Tibial artery (tissue), 4 donors: ENCODE data around the gene BDKRB1.

ENCODE experiments used
- DNase-seq, 2 donors: peaks; one replicate each; pipeline ENCODE4 v3.0.0-alpha.2; 2019
- H3K27ac ChIP-seq, 2 donors: fragments of 200-600 bp; sonication (generic) in 1 of 2; 1 replicate in 1 of 2; 2 replicates in 1 of 2; pipeline ENCODE4 v1.5.1; 2018 to 2019; ENCODE audit warnings: mild to moderate bottlenecking in 1 of 2
- H3K27me3 ChIP-seq, 2 donors: fragments of 200-600 bp; sonication (generic) in 1 of 2; one replicate each; pipeline versions ENCODE4 v1.5.1 to v1.6.0; 2016 to 2019
- H3K36me3 ChIP-seq, 3 donors: fragments of 200-600 bp; sonication (generic) in 2 of 3; one replicate each; pipeline ENCODE4 v1.5.1; 2016 to 2019; ENCODE audit warnings: mild to moderate bottlenecking in 2 of 3
- H3K4me1 ChIP-seq, 4 donors: fragments of 200-600 bp; sonication (generic) in 2 of 4; 1 replicate in 3 of 4; 2 replicates in 1 of 4; pipeline ENCODE4 v1.5.1; 2016 to 2019
- H3K4me3 ChIP-seq, 2 donors: fragments of 200-600 bp; sonication (generic) in 1 of 2; 1 replicate in 1 of 2; 2 replicates in 1 of 2; pipeline ENCODE4 v1.5.1; 2018 to 2019; ENCODE audit warnings: mild to moderate bottlenecking in 2 of 2
- H3K9me3 ChIP-seq, 3 donors: fragments of 200-600 bp; sonication (generic) in 1 of 3; one replicate each; pipeline ENCODE4 v1.5.1; 2016 to 2019
- CTCF ChIP-seq, 2 experiments: fragments of 200-600 bp in 1 of 2; fragments of 450-650 bp in 1 of 2; IDR thresholded peaks; one replicate each; pipeline ENCODE4 v1.5.1; 2017 to 2019; ENCODE audit warnings: antibody characterized with exemption in 2 of 2, mild to moderate bottlenecking in 1 of 2, moderate library complexity in 1 of 2
- intact Hi-C: fragments of 100-400 bp; cut with DNase I; formaldehyde crosslinking; loops from one replicate; pipeline ENCODE4 v1.15.0; 2023; ENCODE audit warnings: low total_unique reads

BDKRB1 gene

GRCh38 chr14:96255501-96256366, at the start of gene BDKRB1:
Gene BDKRB1 (plus strand): TSS chr14:96256210. CDS start chr14:96263683, 7,473 bp downstream.
- no peaks in the 10 kb centered on the region for H3K36me3 ChIP-seq
- intact Hi-C loops = no loop called here
- no peak for TF ChIP-seq CTCF (IDR thresholded peaks at IDR 0.05)
- no peaks in the 10 kb centered on the region for H3K4me1 ChIP-seq
- no peak within 1 kb of the TSS for H3K27ac ChIP-seq
- H3K9me3 ChIP-seq = peaks cover 0 to 13% (median 11%) of the 10 kb centered on the region in 3 donors
- DNase-seq = no peak
- peaks cover 0 to 38% of the 10 kb centered on the region in 2 donors for H3K27me3 ChIP-seq
- H3K4me3 ChIP-seq = no peak within 1 kb of the TSS

GRCh38 chr14:96206461-96206860, 49.5 kb upstream of the BDKRB1 start:
- Histone ChIP-seq H3K27ac (no peak overlapping the region), H3K27me3 (peaks cover 0 to 61% of the 10 kb centered on the region in 2 donors), H3K9me3 (peaks cover 0 to 5% (median 3%) of the 10 kb centered on the region in 3 donors), H3K4me3 (no peak overlapping the region), H3K36me3 (peaks cover 0 to 4% (median 0%) of the 10 kb centered on the region in 3 donors), H3K4me1 (peaks cover 0 to 14% (median 10%) of the 10 kb centered on the region in 4 donors)
- no peak for TF ChIP-seq CTCF (IDR thresholded peaks at IDR 0.05)
- intact Hi-C loops = no loop called here
- no peak for DNase-seq

- H3K4me3 ChIP-seq = no peak overlapping the region
- H3K27me3 ChIP-seq = peaks cover 0 to 49% of the 10 kb centered on the region in 2 donors
- TF ChIP-seq CTCF (IDR thresholded peaks at IDR 0.05) = no peak
- DNase-seq = no peak
- peaks cover 0 to 4% (median 0%) of the 10 kb centered on the region in 3 donors for H3K36me3 ChIP-seq
- peaks cover 0 to 14% (median 10%) of the 10 kb centered on the region in 4 donors for H3K4me1 ChIP-seq
- intact Hi-C loops = no loop called here
- no peak overlapping the region for H3K27ac ChIP-seq
- H3K9me3 ChIP-seq = peaks cover 0 to 14% (median 11%) of the 10 kb centered on the region in 3 donors
These were observed 48.3 kb upstream of the BDKRB1 start for GRCh38 chr14:96207686-96208085.

GRCh38 chr14:96208739-96209138, 47.3 kb upstream of the BDKRB1 start:
- intact Hi-C loops = no loop called here
- no peak overlapping the region for H3K4me3 ChIP-seq
- H3K9me3 ChIP-seq = peaks cover 0 to 15% (median 11%) of the 10 kb centered on the region in 3 donors
- peaks cover 0 to 12% (median 10%) of the 10 kb centered on the region in 4 donors for H3K4me1 ChIP-seq
- peaks cover 0 to 4% (median 0%) of the 10 kb centered on the region in 3 donors for H3K36me3 ChIP-seq
- H3K27me3 ChIP-seq = peaks cover 0 to 42% of the 10 kb centered on the region in 2 donors
- H3K27ac ChIP-seq = no peak overlapping the region
- TF ChIP-seq CTCF (IDR thresholded peaks at IDR 0.05) = no peak
- DNase-seq = no peak

GRCh38 chr14:96212140-96212539, 43.9 kb upstream of the BDKRB1 start:
- no peak for TF ChIP-seq CTCF (IDR thresholded peaks at IDR 0.05)
- DNase-seq = no peak
- no peaks in the 10 kb centered on the region for H3K4me1 ChIP-seq
- no peak overlapping the region for H3K4me3 ChIP-seq
- peaks cover 0 to 15% (median 11%) of the 10 kb centered on the region in 3 donors for H3K9me3 ChIP-seq
- peaks cover 0 to 4% (median 0%) of the 10 kb centered on the region in 3 donors for H3K36me3 ChIP-seq
- H3K27me3 ChIP-seq = peaks cover 0 to 24% of the 10 kb centered on the region in 2 donors
- H3K27ac ChIP-seq = no peak overlapping the region
- intact Hi-C loops = no loop called here
